Hippocampal formation (tissue), 2 donors: Measurements from ENCODE around the gene DIP2C.
"Not testable (repeated sequence)": the region's sequence is repeated elsewhere in the genome, so short reads cannot be mapped to it uniquely, and the experiment has no call there.

ENCODE experiments used
- DNase-seq, 2 donors: peaks; one replicate each; lab custom pipeline; 2025; lab: John Stamatoyannopoulos, UW

The DIP2C gene

GRCh38 chr10:639751-640672 is 49.5 kb downstream of the DIP2C start:
- no peak for DNase-seq

- DNase-seq: no peak
These were observed 50.3 kb downstream of the DIP2C start for GRCh38 chr10:639001-639750.

DNA sequence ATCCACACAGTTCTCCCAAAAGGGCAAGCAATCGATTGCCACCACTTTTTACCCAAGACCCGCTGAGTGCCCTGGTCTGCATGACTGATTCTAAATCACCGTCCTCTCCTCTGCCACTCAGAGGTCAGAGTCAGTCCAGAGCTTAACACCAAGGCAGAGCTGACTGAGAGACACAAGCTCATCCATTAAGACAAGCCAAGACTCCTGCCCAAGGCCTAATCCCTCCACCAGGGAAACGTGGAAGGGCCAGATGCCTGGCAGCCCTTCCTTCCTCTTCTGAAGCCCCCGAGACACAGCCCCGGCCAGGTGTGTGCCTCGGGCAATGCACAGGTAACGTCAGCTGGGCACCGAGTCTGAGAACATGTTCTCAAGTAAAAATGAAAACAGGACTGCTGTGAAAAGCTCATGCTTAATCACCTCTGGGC is 51.7 kb downstream of the DIP2C start:
- no peak for DNase-seq

DNA sequence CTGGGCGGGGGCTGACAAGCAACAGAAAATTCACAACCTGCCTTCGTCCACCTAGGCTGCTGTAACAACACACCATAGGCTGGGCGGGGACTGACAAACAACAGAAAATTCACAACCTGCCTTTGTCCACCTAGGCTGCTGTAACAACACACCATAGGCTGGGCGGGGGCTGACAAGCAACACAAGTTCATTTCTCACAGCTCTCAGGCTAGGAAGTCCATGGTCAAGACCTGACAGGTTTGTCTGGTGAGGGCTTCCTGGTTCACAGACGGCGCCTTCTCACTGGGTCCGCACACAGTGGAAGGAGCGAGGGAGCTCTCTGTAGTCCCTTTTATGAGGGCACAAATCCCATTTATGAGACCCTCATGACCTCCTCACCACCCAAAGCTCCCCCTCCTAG is 52.2 kb downstream of the DIP2C start:
- DNase-seq: no peak

GRCh38 chr10:636769-637168 is 52.7 kb downstream of the DIP2C start:
- DNase-seq: no peak

GRCh38 chr10:636016-636730 is 53.3 kb downstream of the DIP2C start:
- no peak for DNase-seq

GRCh38 chr10:635088-635861 is 54.2 kb downstream of the DIP2C start:
- peak; percentile 49 to 58 for DNase-seq

GRCh38 chr10:634256-634655 is 55.2 kb downstream of the DIP2C start:
- DNase-seq: no peak

GRCh38 chr10:633279-634245 is 55.9 kb downstream of the DIP2C start:
- no peak for DNase-seq

- DNase-seq: not testable (repeated sequence)
These were observed 56.7 kb downstream of the DIP2C start for GRCh38 chr10:632807-633177.

DNA sequence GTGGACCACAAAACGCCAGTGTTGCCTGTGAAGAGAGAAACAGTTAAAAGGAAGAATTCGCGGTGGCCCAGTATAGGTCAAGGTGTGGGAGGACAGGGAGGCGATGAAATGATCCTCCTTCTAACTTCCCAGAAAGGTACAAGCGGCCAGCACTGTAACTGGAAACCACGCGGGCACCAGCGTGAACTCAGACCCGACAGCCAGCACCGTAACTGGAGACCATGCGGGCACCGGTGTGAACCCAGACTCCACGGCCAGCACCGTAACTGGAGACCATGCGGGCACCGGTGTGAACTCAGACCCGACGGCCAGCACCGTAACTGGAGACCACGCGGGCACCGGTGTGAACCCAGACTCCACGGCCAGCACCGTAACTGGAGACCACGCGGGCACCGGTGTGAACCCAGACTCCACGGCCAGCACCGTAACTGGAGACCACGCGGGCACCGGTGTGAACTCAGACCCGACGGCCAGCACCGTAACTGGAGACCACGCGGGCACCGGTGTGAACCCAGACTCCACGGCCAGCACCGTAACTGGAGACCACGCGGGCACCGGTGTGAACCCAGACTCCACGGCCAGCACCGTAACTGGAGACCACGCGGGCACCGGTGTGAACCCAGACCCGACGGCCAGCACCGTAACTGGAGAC is 57.2 kb downstream of the DIP2C start:
- not testable (repeated sequence) for DNase-seq

DNA sequence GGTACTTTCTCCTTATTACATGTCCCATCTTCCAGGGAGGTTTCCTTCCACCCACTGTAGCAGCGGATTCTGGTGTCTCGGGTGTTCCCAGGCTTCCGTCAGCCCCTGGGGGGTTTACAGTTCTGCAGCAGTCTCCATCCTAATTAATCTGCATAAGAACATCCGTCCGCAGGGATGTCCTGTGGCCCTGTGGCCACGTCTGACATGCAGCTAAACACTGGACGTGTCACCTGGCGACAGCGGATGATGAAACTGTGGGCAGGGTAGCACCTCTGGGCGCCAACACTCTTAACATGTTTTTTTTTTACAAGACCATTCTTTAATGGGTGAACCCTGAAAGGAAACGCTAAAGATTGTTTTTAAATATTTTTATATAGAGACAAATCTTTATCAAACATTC is 58.2 kb downstream of the DIP2C start:
- DNase-seq: no peak

GRCh38 chr10:630581-631073 is 58.8 kb downstream of the DIP2C start:
- no peak for DNase-seq

GRCh38 chr10:629186-629998 is 60.1 kb downstream of the DIP2C start:
- no peak for DNase-seq

GRCh38 chr10:628386-629045 is 61.0 kb downstream of the DIP2C start:
- DNase-seq: peak; percentile 54 to 76

- DNase-seq: no peak
These were observed 62.2 kb downstream of the DIP2C start for GRCh38 chr10:627032-627992.
